SK-N-SH (cell line): ENCODE results near the gene IDI2.

ENCODE experiments used
- CTCF ChIP-seq: fragments of 200-600 bp; sonication (generic); IDR thresholded peaks from 2 replicates; pipeline ENCODE4 v1.6.1; 2017; ENCODE audit warnings: antibody characterized with exemption, mild to moderate bottlenecking, moderate library complexity
- EP300 ChIP-seq, 2 experiments: IDR thresholded peaks; 2 replicates each; pipeline versions ENCODE4 v1.4.0 to v1.6.1; 2012; ENCODE audit warnings: borderline replicate concordance in 1 of 2, low read depth in 1 of 2, low read length in 1 of 2
- MAX ChIP-seq: IDR thresholded peaks from 2 replicates; pipeline ENCODE4 v1.4.0; 2012; ENCODE audit warnings: low read depth
- POLR2AphosphoS5 ChIP-seq: IDR thresholded peaks from 2 replicates; pipeline ENCODE4 v1.6.1; 2012; ENCODE audit warnings: low read depth, low read length
- RAD21 ChIP-seq: IDR thresholded peaks from 2 replicates; pipeline ENCODE4 v1.6.1; 2012; ENCODE audit warnings: mild to moderate bottlenecking, low read length
- REST ChIP-seq: IDR thresholded peaks from 2 replicates; pipeline ENCODE4 v1.6.1; 2012; ENCODE audit warnings: mild to moderate bottlenecking, low read depth, low read length, moderate library complexity
- SMC3 ChIP-seq: IDR thresholded peaks from 2 replicates; pipeline ENCODE4 v1.6.1; 2012; ENCODE audit warnings: low read depth, low read length, improper control_type of control experiment
- TCF12 ChIP-seq: IDR thresholded peaks from 2 replicates; pipeline ENCODE4 v1.4.0; 2012
- USF2 ChIP-seq: fragments of 150-350 bp; IDR thresholded peaks from 2 replicates; pipeline ENCODE4 v1.6.1; 2017; ENCODE audit warnings: antibody characterized with exemption, low read length, low read depth, borderline replicate concordance
- YY1 ChIP-seq: IDR thresholded peaks from 2 replicates; pipeline ENCODE4 v1.4.0; 2012; ENCODE audit warnings: low read depth, mild to moderate bottlenecking
- ZBTB33 ChIP-seq: IDR thresholded peaks from 2 replicates; pipeline ENCODE4 v1.4.0; 2012; ENCODE audit warnings: low read depth, borderline replicate concordance

- TF ChIP-seq USF2 (no peak), RAD21 (no peak), POLR2AphosphoS5 (no peak), CTCF (no peak), SMC3 (no peak), MAX (no peak), TCF12 (no peak), ZBTB33 (no peak), YY1 (no peak), EP300 (IDR thresholded peaks at IDR 0.05; ENCODE audit: borderline replicate concordance in 1 of 2, low read depth in 1 of 2, low read length in 1 of 2) (no peak), REST (no peak)
Measured at GRCh38 chr10:1033601-1034000, 7.9 kb upstream of the IDI2 start.
